IMR-90 (cell line): Measurements from ENCODE around the gene WNT8B.

Source experiments
- BHLHE40 ChIP-seq: fragments of 150-350 bp; IDR thresholded peaks from 2 replicates; pipeline ENCODE4 v1.6.1; 2016; ENCODE audit warnings: mild to moderate bottlenecking, low read depth, low read length
- CEBPB ChIP-seq: IDR thresholded peaks from 2 replicates; pipeline ENCODE4 v1.6.1; 2012; ENCODE audit warnings: low read depth, low read length, improper control_type of control experiment
- CHD1 ChIP-seq: IDR thresholded peaks from 2 replicates; pipeline ENCODE4 v1.6.1; 2012; ENCODE audit warnings: low read depth, low read length, improper control_type of control experiment
- FOS ChIP-seq: fragments of 150-350 bp; IDR thresholded peaks from 2 replicates; pipeline ENCODE4 v1.6.1; 2016; ENCODE audit warnings: low read depth, low read length
- MXI1 ChIP-seq: IDR thresholded peaks from 2 replicates; pipeline ENCODE4 v1.6.1; 2012; ENCODE audit warnings: low read depth, mild to moderate bottlenecking, low read length, moderate library complexity, borderline replicate concordance
- NFE2L2 ChIP-seq: fragments of 150-350 bp; IDR thresholded peaks from 2 replicates; pipeline ENCODE4 v1.6.1; 2016; ENCODE audit warnings: low read depth, mild to moderate bottlenecking, low read length
- POLR2A ChIP-seq: IDR thresholded peaks from 2 replicates; pipeline ENCODE4 v1.6.1; 2012; ENCODE audit warnings: mild to moderate bottlenecking, low read depth, low read length
- RAD21 ChIP-seq: IDR thresholded peaks from 2 replicates; pipeline ENCODE4 v1.6.1; 2012; ENCODE audit warnings: low read length, improper control_type of control experiment
- RFX5 ChIP-seq: IDR thresholded peaks from 2 replicates; pipeline ENCODE4 v1.8.0; 2012; ENCODE audit warnings: low read depth, mild to moderate bottlenecking, low read length, moderate library complexity
- TF ChIP-seq, protein P1 (sequence below): conservative IDR thresholded peaks from 2 replicates; pipeline ENCODE4 v1.5.1; 2012; ENCODE audit warnings: mild to moderate bottlenecking, low read depth, low read length, improper control_type of control experiment
- TF ChIP-seq, protein P2 (sequence below): fragments of 150-350 bp; IDR thresholded peaks from 2 replicates; pipeline ENCODE4 v1.6.1; 2016; ENCODE audit warnings: low read depth, mild to moderate bottlenecking, low read length, moderate library complexity, borderline replicate concordance

- TF ChIP-seq, protein P1, sequence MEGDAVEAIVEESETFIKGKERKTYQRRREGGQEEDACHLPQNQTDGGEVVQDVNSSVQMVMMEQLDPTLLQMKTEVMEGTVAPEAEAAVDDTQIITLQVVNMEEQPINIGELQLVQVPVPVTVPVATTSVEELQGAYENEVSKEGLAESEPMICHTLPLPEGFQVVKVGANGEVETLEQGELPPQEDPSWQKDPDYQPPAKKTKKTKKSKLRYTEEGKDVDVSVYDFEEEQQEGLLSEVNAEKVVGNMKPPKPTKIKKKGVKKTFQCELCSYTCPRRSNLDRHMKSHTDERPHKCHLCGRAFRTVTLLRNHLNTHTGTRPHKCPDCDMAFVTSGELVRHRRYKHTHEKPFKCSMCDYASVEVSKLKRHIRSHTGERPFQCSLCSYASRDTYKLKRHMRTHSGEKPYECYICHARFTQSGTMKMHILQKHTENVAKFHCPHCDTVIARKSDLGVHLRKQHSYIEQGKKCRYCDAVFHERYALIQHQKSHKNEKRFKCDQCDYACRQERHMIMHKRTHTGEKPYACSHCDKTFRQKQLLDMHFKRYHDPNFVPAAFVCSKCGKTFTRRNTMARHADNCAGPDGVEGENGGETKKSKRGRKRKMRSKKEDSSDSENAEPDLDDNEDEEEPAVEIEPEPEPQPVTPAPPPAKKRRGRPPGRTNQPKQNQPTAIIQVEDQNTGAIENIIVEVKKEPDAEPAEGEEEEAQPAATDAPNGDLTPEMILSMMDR: peak; percentile 100; the same call in 1 of the 2 replicates
- TF ChIP-seq, protein P2, sequence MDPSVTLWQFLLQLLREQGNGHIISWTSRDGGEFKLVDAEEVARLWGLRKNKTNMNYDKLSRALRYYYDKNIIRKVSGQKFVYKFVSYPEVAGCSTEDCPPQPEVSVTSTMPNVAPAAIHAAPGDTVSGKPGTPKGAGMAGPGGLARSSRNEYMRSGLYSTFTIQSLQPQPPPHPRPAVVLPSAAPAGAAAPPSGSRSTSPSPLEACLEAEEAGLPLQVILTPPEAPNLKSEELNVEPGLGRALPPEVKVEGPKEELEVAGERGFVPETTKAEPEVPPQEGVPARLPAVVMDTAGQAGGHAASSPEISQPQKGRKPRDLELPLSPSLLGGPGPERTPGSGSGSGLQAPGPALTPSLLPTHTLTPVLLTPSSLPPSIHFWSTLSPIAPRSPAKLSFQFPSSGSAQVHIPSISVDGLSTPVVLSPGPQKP: no peak
- TF ChIP-seq RAD21 (peak; percentile 99), CEBPB (no peak), CHD1 (no peak), FOS (no peak), BHLHE40 (0 out of 2 replicates have a peak, but pooled peaks have one; percentile 23), NFE2L2 (no peak), POLR2A (peak; percentile 66; the same call in 1 of the 2 replicates), RFX5 (0 out of 2 replicates have a peak, but pooled peaks have one; percentile 15), MXI1 (no peak)
Measured at GRCh38 chr10:100433253-100434240, 29.3 kb upstream of the WNT8B start.
